Suppressor macrophage (primary cell): Measurements from ENCODE around the gene WWTR1.

Experiments used
- DNase-seq, 4 experiments: peaks; one replicate each; pipeline ENCODE4 v3.0.0-alpha.2; 2020 to 2022

The WWTR1 gene

GRCh38 chr3:149528340-149528650, 129.5 kb downstream of the WWTR1 start:
- DNase-seq = no peak

- peak; percentile 77 to 94 (median 88) for DNase-seq
Measured at GRCh38 chr3:149527531-149528339, 130.1 kb downstream of the WWTR1 start.

- peak; percentile 77 to 90 (median 81) for DNase-seq
Measured at GRCh38 chr3:149523512-149524299, 134.1 kb downstream of the WWTR1 start.

GRCh38 chr3:149519912-149520311, 137.9 kb downstream of the WWTR1 start:
- no peak for DNase-seq

GRCh38 chr3:149516920-149517319, 140.9 kb downstream of the WWTR1 start:
- no peak for DNase-seq

GRCh38 chr3:149515249-149515648, 142.6 kb downstream of the WWTR1 start:
- no peak for DNase-seq

- no peak for DNase-seq
Measured at GRCh38 chr3:149514471-149514870, 143.4 kb downstream of the WWTR1 start.

GRCh38 chr3:149512073-149512782, 145.6 kb downstream of the WWTR1 start:
- peak; percentile 60 to 80 (median 70) for DNase-seq

- no peak for DNase-seq
Measured at GRCh38 chr3:149511040-149511626, 146.7 kb downstream of the WWTR1 start.

- DNase-seq = no peak
Measured at GRCh38 chr3:149510480-149510879, 147.3 kb downstream of the WWTR1 start.

- peak; percentile 14 to 60 (median 50) for DNase-seq
Measured at GRCh38 chr3:149509526-149509925, 148.3 kb downstream of the WWTR1 start.

- DNase-seq = peak; percentile 85 to 95 (median 90)
Measured at GRCh38 chr3:149507491-149508324, 150.1 kb downstream of the WWTR1 start.

GRCh38 chr3:149506965-149507364, 150.9 kb downstream of the WWTR1 start:
- peak in 2 of 4 experiments; percentile 15 to 19 for DNase-seq

- peak in 3 of 4 experiments; percentile 17 to 36 (median 19) for DNase-seq
Measured at GRCh38 chr3:149506540-149506939, 151.3 kb downstream of the WWTR1 start.

- no peak for DNase-seq
Measured at GRCh38 chr3:149502438-149502837, 155.4 kb downstream of the WWTR1 start.

- DNase-seq = no peak
Measured at GRCh38 chr3:149501524-149501923, 156.3 kb downstream of the WWTR1 start.

- peak in 2 of 4 experiments; percentile 36 to 51 for DNase-seq
Measured at GRCh38 chr3:149497966-149498670, 159.7 kb downstream of the WWTR1 start.

- DNase-seq = no peak
Measured at GRCh38 chr3:149496891-149497290, 160.9 kb downstream of the WWTR1 start.

GRCh38 chr3:149495581-149496125, 162.2 kb downstream of the WWTR1 start:
- peak; percentile 22 to 70 (median 53) for DNase-seq

- DNase-seq = peak in 1 of 4 experiments; percentile 44
Measured at GRCh38 chr3:149494759-149495580, 162.9 kb downstream of the WWTR1 start.
